Activated CD4-positive, alpha-beta T cell treated with anti-CD3 and anti-CD28 coated beads, Interleukin-2, amount 50 U/mL, for 1 hour (primary cell): ENCODE results near the gene PRKAG1.
A peak's percentile ranks its signal among the peaks of the same experiment; 100 is the strongest.

Experiments
- DNase-seq: peaks from one replicate; pipeline ENCODE4 v3.0.0-alpha.2; 2020

The PRKAG1 gene

DNA sequence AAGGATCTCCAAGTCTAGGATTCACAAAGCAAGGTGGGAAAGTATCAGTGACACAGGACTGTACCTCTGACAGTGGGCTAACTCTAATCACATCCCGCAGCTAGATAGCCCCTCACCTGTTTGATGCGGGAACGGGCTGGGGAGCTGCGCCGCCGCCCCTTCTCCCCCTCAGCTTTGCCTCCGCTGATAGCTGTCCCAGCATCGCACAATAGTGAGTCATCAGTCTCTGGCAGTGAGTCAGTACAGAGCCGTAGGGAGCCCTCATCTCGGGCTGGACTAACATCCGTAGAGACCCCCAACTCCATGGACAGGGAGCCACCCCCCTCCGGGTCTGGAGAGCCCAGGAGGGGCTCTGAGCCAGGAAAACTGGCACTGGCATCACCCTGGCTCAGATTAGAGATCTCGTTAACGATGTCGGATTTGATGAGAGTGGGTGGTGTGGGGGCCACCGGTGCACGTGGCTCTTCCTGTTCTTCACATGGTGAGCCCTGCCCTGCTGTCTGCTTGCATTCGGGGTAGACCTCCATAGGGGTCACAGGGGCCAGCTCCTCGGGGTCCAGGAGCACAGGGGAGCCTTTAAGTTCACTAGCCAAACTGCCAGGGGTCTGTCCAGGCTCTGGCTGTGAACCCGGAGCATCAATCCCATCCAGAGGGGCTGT, 31.1 kb upstream of the PRKAG1 start:
- DNase-seq: no peak

DNA sequence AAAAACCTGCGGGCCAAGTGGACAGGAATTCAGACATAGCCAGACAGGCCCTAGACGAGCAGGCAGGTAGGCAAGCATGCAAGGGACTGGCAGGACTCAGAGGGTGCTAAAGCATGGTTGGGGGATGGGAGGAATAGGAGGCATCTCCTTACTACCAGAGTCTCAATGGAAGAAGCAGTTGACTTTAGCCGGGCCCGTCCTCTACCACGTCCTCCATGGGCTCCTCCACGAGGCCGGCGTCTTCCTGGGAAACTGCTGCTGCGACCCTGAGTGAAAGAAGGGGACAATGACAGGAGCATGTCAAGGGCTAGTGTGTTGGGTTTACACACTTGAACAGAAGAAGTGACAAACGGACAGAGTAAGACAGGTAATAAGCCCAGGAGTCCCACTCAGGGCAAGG, 30.4 kb upstream of the PRKAG1 start:
- DNase-seq: no peak

DNA sequence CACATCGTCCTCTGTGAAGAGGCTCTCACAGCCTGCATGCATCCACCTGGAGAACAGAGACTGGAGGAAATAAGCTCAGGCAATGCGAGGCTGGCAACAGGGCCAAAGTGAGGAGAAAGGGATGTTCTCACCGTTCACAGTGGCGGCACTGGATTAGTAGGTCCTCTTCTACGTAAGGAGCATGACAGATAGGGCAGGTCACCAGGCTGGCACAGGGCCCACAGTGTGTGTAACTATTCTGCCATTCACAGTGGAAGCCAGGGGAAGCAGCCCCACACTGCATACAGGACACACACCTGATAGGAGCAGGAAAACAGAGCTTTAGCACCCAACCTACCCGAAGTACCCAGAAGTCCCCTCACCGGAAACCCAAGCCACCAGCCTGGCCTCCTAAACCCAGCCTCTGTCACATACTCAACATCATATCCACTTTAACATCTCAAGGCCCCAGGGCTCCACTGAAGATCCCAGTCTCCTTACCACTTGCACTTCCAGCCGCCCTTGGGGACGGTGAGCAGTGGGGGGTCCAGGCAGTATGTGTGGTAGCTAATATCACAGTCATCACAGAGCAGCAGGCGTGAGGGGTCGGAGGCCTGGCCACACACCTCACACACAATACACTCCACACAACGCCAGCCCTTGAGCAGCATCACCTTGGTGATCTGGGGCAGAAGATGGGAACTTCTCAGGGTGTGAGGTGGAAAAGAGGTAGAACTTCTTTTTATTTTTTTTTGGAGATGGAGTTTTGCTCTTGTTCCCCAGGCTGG, 27.7 kb upstream of the PRKAG1 start:
- no peak for DNase-seq

- DNase-seq: no peak
These were observed 26.1 kb upstream of the PRKAG1 start for GRCh38 chr12:49044660-49045059.

- peak; percentile 87 for DNase-seq
These were observed 25.3 kb upstream of the PRKAG1 start for GRCh38 chr12:49043856-49044258.

DNA sequence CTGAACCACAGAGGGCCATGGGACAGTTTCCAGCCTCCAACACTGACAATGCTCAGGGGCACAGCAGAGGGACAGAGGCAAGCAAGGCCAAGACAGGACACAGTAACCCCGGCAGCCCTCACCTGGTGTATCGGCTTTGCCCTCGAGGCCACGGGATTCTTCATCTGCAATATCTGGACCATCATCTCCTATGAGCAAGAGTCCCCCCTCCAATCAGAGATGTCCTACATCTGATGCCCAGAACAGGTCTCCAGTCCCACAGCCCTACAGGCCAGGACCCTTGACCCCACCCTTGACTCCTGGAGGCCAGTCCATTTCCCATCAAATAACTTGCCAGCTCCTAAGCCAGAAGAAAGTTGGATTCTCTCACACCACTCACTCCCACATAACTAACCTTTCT, 24.7 kb upstream of the PRKAG1 start:
- DNase-seq: no peak

DNA sequence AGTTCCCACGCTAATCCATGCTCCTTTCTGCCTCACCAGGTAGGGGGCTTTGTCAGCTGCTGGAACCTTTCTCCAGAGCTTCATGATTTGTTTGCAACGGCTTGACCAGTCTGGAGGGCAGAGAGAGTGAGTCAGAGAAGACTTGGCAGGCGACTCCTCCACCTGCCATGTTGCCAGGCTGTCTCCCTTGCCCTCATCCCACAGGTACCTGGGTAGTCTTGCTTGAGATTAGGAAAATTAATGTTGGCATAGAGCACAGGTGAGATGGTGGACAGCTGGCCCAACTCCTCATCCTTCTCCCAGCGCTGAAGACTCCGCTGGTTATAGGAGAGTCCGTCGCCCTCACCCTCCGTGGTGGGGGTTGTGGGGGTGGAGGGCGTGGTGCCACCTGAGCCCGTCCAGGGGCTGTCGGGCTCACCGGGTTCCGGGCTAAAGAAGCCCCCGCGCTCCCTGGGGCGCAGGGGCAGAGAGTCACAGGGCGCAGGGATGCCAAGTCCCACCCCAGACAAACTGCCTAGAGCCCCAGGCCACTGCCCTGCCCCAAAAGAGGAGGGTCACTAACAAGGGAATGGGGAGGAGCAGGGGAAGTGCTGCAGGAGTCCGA, 23.4 kb upstream of the PRKAG1 start:
- no peak for DNase-seq

DNA sequence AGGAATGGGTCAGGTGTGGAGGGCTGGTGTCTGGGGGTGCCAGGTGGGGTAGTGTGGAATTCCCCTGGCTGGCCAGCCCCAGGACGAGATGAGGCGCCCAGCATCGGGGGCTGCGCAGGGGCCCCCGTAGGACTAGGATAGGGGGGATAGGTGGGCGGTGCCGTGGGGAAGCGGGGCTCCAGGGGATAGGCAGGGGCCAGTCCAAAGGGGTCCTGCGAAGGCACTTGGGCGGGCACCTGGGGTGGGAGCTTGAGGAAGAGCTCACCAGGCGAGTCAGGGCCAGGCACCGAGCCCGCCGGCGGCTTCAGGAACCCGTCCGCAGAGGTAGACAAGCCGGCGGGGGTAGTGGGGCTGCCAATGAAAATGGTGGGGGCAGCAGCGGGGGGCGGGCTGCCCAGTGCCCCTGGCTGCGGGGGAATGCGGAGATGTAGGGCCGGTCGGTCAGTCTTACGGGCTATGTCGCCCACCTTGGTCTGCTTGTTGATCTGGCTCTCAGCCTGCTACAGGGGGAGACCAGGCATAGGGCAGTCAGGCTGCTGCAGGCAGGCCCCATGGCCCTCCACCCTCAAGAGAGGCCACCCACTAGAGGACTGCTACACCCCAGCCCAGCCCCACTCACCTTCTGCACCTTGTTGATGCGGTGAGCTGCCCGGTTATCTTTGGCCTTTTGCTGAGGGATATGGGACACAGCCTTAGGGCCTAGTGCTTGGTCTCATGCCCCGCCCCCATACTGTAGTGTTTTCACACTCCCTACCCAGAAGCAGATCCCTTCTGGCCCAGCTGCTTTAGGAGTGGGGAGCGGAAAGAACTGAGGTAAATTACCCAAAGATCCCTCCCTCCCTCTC, 22.7 kb upstream of the PRKAG1 start:
- DNase-seq: no peak

DNA sequence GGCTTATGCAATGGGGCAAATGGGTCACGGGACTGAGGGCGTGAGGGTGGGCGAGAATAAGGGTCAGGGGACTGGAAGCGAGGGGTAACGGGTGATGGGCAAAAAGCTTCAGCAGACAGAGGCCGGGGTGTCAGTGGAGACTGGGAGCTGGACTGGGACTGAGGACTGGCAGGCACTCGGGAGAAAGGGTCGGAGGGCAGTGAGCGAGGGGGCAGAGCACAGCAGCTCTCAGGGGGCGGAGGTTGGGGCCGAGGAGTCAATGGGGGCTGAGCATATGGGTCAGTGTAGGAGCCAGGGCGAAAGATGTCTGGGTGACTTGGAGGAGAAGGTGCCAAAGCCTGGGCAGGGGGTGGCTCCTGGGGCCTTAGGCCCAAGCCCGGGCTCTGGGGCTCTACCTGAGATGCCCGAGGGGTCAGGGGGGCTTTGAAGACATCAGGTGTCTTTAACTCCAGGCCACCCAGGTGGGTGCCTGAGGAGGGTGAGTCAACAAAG, 21.8 kb upstream of the PRKAG1 start:
- no peak for DNase-seq

- no peak for DNase-seq
These were observed 21.1 kb upstream of the PRKAG1 start for GRCh38 chr12:49039421-49040363.

DNA sequence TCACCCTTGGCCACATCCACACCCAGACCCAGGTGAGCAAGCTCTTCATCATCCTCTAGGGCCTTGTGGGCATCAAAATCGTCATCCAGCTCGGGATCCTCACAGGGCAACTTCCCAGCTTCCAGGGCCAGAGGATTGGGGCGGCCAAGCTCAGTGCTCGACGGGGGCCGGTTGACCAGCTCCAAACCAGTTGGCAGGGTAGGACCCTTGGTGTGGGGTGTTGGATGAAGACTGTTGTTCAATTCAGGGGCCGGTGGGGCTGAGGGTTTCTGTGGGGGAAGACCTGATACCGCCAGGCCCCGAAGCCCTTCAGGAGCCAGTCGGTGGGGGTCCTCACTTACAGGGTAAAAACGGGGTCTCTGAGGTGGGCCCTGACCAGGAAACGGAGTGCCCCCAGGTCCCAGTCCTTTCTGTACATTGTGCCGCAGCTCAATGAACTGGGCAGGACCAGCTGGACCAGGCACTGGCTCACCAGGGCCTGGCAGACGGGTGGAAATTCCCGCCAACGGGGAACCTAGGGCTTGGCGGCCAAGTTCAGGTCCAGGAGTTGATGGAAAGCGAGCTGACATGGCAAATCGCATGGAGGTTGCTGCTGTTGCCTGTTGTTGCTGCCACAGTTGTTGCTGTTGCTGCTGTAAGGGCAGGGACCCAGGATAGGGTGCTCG, 19.8 kb upstream of the PRKAG1 start:
- no peak for DNase-seq

GRCh38 chr12:49037947-49038237, 19.3 kb upstream of the PRKAG1 start:
- DNase-seq: no peak

DNA sequence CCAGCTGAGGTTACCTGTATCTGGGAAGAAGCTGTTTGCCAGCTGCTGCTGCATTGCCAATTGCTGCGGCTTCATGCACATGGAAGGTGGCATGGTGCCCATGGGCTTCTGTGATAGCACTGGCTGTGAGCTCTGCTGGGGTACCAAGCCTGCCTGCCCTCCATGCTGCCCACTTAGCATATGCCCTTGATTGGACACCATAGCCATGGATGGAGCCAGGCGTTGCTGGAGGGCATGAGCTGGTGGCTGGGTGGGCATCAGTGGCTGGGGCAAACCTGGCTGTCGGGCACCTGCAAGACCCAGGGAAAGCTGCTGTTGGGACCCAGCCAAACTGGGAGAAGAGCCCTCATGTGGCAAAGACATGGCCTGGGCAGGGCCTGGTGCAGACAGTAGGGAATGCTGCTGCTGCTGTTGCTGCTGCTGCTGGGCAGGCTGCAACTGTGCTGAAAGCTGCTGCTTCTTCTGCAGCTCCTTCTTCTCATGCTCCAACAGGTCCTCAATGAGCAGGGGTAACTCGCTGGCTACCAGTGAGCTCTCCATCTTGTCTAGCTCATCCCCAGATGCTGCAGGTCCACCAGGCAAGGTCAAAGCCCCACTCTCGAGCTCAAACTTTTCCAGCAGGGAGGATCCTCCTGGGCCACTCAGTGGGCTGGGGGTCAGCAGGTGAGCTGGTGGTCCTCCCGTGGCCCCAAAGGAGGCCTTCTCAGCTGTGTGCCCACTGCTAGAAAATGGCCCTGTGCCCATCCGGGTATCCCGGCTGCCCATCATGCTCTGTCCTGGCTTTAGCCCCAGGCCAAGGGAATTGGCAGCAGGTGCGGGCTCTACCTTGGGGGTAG, 18.8 kb upstream of the PRKAG1 start:
- DNase-seq: no peak

- no peak for DNase-seq
These were observed 17.5 kb upstream of the PRKAG1 start for GRCh38 chr12:49036029-49036428.

- DNase-seq: no peak
These were observed 15.7 kb upstream of the PRKAG1 start for GRCh38 chr12:49034286-49034622.

- no peak for DNase-seq
These were observed 15.2 kb upstream of the PRKAG1 start for GRCh38 chr12:49033611-49034285.

- DNase-seq: no peak
These were observed 14.3 kb upstream of the PRKAG1 start for GRCh38 chr12:49032679-49033447.

- no peak for DNase-seq
These were observed 13.7 kb upstream of the PRKAG1 start for GRCh38 chr12:49032276-49032675.

DNA sequence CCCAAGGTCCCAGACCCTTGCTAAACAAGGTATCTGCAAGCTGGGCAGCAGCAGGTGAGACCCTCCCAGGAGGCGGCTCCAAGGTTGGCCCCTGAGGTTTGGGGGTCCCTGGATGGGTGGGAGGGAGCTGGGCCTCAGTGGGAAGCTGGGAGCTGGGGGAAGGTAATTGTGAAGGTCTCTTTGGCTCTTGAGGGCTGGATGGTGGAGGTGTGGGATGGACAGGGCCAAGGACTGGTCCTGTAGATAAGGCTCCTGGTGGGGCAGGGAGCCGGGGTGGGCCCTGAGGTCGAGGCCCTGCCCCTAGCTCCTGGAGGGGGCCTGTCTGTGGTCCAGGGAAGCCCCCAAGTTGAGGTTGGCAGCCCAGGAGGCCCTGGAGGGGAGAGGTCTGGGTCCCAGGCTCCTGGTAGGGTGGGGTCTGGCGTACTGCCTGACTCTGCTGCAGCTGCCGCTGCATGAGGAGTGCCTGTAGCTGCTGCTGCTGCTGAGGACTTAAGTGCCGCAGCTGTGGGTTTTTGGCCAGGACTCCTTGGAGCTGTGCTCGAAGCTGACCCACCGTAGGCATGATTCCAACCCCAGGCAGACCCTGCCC, 13.1 kb upstream of the PRKAG1 start:
- DNase-seq: no peak
